Measurements from ENCODE around the gene CCDC60. TPM values are rescaled to one million over a fixed set of nuclear protein-coding genes. Genes with fewer than 3 reads are reported as not detected.

CCDC60 gene
- total and polyA plus RNA-seq, 2 of the 13 experiments (the other 11 are each of a cell fraction or from before 2014, with no cell fraction given), result not detected

- no peak for TF ChIP-seq ZNF142 (CRISPR knock-in tag; IDR thresholded peaks at IDR 0.05)
Observed at GRCh38 chr12:119463211-119463926, 128.8 kb downstream of the CCDC60 start (continued).

GRCh38 chr12:119468296-119468695 lies 133.8 kb downstream of the CCDC60 start:
- Histone ChIP-seq H3K4me3 (replicated peaks in 1 of 3; ENCODE audit: insufficient read depth in 1 of 3, low read depth in 2 of 3, low read length in 3 of 3) (no peak overlapping the region), H3K4me2 (ENCODE audit: low read depth, low read length) (no peak overlapping the region), H3K4me1 (ENCODE audit: insufficient read depth, low read length) (no peaks in the 10 kb centered on the region), H3K9me3 (ENCODE audit: low read length) (no peaks in the 10 kb centered on the region), H4K20me1 (ENCODE audit: insufficient read depth, low read length) (no peaks in the 10 kb centered on the region), H3K36me3 (replicated peaks in 1 of 2; ENCODE audit: control insufficient read depth in 1 of 2, insufficient read depth in 2 of 2, low read length in 2 of 2) (no peaks in the 10 kb centered on the region), H3K27me3 (ENCODE audit: control insufficient read depth in 1 of 2, insufficient read depth in 2 of 2, low read length in 2 of 2) (no peaks in the 10 kb centered on the region; a peak in 1 of 5 replicates), H3K27ac (ENCODE audit: extremely low read length, insufficient read depth, low read length) (no peak overlapping the region), H2AFZ (ENCODE audit: low read length) (no peak overlapping the region), H3K9ac (ENCODE audit: insufficient read depth, low read depth, low read length) (no peak overlapping the region), H3K79me2 (ENCODE audit: insufficient read depth, low read length) (no peaks in the 10 kb centered on the region)
- no peak for DNase-seq (ENCODE audit: low spot score)
- FAIRE-seq, result no peak
- intact Hi-C loops (cut with micrococcal nuclease; ENCODE audit: unreplicated experiment), result no loop called here
- no peak for ATAC-seq
- TF ChIP-seq POGZ (CRISPR knock-in tag; IDR thresholded peaks at IDR 0.05), result no peak
- TF ChIP-seq SOX13 (IDR thresholded peaks at IDR 0.05), result no peak
- no peak for TF ChIP-seq SOX13 (CRISPR knock-in tag; conservative IDR thresholded peaks at IDR 0.05 in 1 of 2, IDR thresholded peaks at IDR 0.05 in 1 of 2)
- TF ChIP-seq TFDP1 (CRISPR knock-in tag; IDR thresholded peaks at IDR 0.05; ENCODE audit: borderline replicate concordance), result no peak
- TF ChIP-seq AGO1 (IDR thresholded peaks at IDR 0.05; ENCODE audit: low read depth, low read length, poor library complexity, severe bottlenecking), result no peak
- TF ChIP-seq DMTF1 (CRISPR knock-in tag; IDR thresholded peaks at IDR 0.05), result no peak
- no peak for TF ChIP-seq ZNF138 (CRISPR knock-in tag; IDR thresholded peaks at IDR 0.05; ENCODE audit: low read depth)
- ChIA-PET POLR2A (no interaction called here), CTCF (ENCODE audit: low intra/inter-chr PET ratio, low total read pairs) (no interaction called here)
- in situ Hi-C loops (cut with HindIII; ENCODE audit: extremely low pct_ligation_motif_present, low pct_unique_long_range_greater_than_20kb), result no loop called here
- no TSS peak for BruUV-seq (replicated peaks)
